T47D (cell line): Measurements from ENCODE around the gene RNASE12.

Source experiments
- DNase-seq, 2 experiments: peaks; one replicate each; pipeline versions ENCODE4 v3.0.0 to v3.0.0-alpha.2; 2011 to 2012; ENCODE audit warnings: low read depth in 1 of 2, low spot score in 1 of 2
- JUND ChIP-seq: IDR thresholded peaks from 2 replicates; pipeline ENCODE4 v1.6.1; 2012; ENCODE audit warnings: low read depth
- in situ Hi-C: cut with HindIII; loops from 2 replicates; pipeline ENCODE4 v1.10.0; 2016; ENCODE audit warnings: low sequenced_read_pairs, low pct_unique_long_range_greater_than_20kb

Gene RNASE12

DNA sequence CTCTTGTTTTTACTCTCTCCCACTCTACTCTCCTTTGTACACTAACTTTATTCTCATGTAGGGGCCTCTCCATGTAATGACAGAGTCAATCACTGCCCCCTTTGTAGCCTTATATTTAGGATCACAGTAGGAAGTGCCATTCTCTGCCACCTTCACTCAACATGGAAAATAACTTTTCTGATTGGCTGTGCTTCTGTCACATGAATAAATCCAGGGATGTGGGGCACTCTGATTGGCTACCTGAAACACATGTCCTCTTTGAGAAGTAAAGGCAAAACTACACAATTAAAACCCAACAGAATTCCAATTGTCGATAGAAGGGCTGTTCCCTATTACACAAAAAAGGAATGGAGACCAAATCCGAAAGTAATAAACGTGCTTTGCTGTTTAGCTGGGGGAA, 30.2 kb downstream of the RNASE12 start, which contains the start of gene RNASE9:
Gene RNASE9, minus strand, starts transcription at position 87 of the 400 bp plus-strand sequence.
- DNase-seq, result no peak
- in situ Hi-C loops, result no loop called here
- no peak for TF ChIP-seq JUND

DNA sequence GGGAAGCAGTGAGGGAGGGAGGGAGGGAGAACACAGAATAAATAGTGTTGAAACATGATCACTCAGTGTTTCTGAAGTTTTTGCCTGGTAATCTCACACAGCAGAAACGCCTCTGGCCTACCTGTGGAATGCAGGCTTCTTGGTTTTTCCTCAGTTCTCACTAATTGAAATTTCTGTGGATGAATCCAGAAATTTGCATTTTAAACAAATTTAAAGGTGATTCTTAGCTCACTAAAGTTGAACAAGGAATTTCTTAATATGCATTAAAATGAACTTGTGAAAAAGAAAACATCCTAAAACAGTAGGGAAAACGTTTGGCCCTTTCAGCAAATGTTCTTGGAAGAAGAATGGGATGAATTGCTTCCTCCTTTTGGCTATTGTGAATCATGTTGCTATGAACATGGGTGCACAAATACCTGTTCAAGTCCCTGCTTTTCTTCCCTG, 31.7 kb downstream of the RNASE12 start:
- DNase-seq, result no peak
- in situ Hi-C loops, result no loop called here

GRCh38 chr14:20557212-20557542, 34.0 kb downstream of the RNASE12 start:
- in situ Hi-C loops, result no loop called here
- no peak for DNase-seq
- TF ChIP-seq JUND, result no peak

More for the DNA sequence above, 31.7 kb downstream of the RNASE12 start:
- no peak for TF ChIP-seq JUND

DNA sequence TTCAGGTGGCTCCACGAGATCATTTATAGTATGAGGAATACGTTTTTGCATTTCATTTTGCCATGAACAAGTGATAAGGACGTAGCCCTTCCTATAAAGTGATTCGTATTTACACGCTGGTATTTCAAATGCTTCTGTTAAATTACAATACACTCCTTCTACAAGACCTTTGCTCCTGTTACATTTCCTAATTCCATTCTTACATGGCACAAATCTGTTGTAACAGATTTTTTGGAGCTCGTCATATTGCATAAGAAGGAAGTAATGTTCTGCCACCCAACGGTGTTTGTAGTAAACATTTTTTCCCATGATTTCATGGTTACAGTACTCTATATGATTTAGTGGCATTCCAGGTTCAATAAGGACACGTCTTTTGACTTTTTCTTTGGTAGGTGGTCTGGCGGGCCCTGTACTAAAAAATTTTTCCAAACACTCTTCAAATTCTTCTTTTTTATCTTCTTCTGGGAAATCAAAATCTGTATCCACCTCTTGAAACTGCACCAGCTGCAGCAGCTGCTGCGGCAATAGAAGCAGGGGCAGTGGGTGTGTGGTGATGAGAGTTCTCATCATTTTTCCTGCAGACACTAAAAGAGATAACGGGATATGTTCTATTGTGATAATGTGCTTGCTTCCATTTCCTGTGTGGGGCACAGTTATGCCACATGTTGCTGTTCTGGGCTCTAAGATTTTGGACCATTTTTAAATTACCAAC, 34.5 kb downstream of the RNASE12 start:
- TF ChIP-seq JUND, result no peak
- no peak for DNase-seq
- in situ Hi-C loops, result no loop called here

- no peak for TF ChIP-seq JUND
- in situ Hi-C loops, result no loop called here
- no peak for DNase-seq
Measured at GRCh38 chr14:20555845-20556244, 35.3 kb downstream of the RNASE12 start.

- no peak for DNase-seq
- in situ Hi-C loops, result no loop called here
- TF ChIP-seq JUND, result no peak
Measured at GRCh38 chr14:20553024-20553423, 38.2 kb downstream of the RNASE12 start.

GRCh38 chr14:20551606-20552005, 39.6 kb downstream of the RNASE12 start:
- in situ Hi-C loops, result no loop called here

GRCh38 chr14:20550926-20551325, 40.2 kb downstream of the RNASE12 start:
- in situ Hi-C loops, result no loop called here
- TF ChIP-seq JUND, result no peak
- DNase-seq, result no peak

More at GRCh38 chr14:20551606-20552005, 39.6 kb downstream of the RNASE12 start:
- no peak for DNase-seq
- TF ChIP-seq JUND, result no peak

- no peak for TF ChIP-seq JUND
- in situ Hi-C loops, result no loop called here
Measured at GRCh38 chr14:20548414-20549158, 42.6 kb downstream of the RNASE12 start.

GRCh38 chr14:20546877-20547276, 44.3 kb downstream of the RNASE12 start:
- DNase-seq, result no peak
- TF ChIP-seq JUND, result no peak
- in situ Hi-C loops, result no loop called here

More at GRCh38 chr14:20548414-20549158, 42.6 kb downstream of the RNASE12 start:
- no peak for DNase-seq
